GM18867 (cell line): Measurements from ENCODE around the gene LASP1NB.
"Not testable (repeated sequence)": the region's sequence is repeated elsewhere in the genome, so short reads cannot be mapped to it uniquely, and the experiment has no call there.

Experiments used
- ATAC-seq: cut with Tn5 transposase; IDR thresholded peaks from one replicate; pipeline ENCODE4 v1.9.1; 2021; ENCODE audit warnings: mild to moderate bottlenecking, moderate library complexity; ENCODE audit not compliant: unreplicated experiment

Gene LASP1NB

DNA sequence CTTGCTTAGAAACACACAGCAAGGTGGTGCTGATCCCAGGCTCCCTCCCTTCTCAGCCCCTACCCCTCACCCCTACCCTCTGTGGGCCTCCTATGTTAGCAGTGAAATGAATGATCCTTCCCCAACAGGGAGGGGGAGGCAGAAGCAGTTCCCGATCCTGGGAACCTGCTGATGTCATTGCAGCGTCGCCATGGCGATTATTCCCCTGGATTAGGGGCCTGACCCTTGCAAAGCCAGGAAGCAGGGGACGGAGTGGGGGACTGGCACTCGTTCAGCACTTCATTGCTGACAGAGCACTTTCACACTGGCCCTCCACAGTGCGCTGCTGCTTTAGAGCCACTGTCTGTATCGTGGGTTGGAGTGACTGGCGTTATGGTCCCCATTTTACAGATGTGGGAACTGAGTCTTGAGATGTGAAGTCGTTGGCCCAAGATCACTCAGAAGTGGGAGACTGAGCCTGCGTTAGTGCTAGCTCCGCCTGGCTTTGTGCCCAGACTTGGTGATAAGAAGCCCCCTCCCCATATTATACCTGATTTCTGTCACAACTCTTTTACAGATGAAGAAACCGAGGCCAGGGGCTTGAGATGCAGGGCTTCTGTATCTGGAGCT is 29.0 kb upstream of the LASP1NB start:
- ATAC-seq: no peak

DNA sequence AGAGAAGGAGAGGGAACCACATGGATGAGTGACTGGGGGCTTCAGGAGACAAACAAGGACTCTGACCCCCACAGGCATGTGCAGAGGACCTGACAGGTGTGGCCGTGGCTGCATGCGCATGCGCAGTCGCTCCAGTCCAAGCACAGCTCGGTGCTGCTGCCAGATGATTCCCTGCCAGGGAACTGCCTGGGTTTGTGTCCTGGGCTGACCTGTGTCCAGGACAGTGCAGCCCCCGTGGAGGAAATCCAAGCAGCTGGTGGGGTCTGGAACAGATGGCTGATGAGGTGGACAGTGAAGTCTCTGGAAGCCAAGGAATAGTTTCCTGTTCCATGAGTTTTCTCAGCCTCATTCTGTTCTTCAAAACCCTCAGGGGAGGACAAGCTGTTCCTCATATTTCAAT is 28.2 kb upstream of the LASP1NB start:
- no peak for ATAC-seq

DNA sequence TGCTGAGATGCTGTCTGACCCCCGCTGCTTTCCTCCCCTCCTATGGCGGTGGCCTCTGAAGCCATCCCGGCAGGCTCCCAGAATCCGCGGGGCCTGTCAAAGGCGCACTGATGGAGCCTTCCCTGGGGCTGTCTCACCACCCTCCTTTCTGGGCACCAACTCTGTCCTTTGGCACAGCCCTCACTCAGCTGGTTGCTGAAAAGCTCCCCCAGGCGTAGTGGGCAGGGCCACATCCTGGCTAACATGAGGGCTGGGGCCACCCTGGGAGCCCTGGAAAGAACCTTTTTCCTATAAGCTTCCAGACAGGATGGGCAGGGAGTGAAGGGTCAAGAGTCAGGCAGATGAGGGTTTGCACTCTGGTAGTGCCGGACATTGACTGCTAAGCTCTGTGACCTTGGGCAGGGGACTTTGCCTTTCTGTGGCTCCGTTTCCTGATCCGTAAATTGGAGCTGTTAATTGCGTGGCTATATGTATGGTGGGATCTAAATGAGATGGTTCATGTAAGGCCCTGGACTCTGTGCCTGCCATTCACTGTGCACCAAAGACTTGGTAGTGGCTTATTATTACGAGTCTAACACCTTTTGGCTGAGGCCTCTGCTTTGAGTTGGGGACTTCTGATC is 27.6 kb upstream of the LASP1NB start:
- no peak for ATAC-seq

DNA sequence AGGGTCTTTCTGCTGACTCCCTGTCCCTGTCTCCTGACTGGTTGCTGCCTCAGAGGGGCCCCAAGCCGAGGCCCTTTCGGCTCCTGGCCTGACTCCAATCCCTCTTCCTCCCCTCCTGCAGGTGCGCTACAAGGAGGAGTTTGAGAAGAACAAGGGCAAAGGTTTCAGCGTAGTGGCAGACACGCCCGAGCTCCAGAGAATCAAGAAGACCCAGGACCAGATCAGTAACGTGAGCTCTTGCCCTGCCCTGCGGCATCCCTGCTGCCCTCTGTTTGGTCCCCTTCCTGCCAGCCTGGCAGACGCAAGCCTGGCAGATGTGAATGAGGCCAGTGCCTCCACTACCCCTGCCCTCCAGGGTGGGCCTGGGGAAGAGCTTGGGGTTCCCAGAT is 27.1 kb upstream of the LASP1NB start:
- peak; percentile 13 for ATAC-seq

- peak; percentile 70 for ATAC-seq
Measured at GRCh38 chr17:38898812-38899348, 26.5 kb upstream of the LASP1NB start.

- ATAC-seq: no peak
Measured at GRCh38 chr17:38899421-38899820, 26.0 kb upstream of the LASP1NB start.

GRCh38 chr17:38900978-38901656 is 24.3 kb upstream of the LASP1NB start:
- no peak for ATAC-seq

DNA sequence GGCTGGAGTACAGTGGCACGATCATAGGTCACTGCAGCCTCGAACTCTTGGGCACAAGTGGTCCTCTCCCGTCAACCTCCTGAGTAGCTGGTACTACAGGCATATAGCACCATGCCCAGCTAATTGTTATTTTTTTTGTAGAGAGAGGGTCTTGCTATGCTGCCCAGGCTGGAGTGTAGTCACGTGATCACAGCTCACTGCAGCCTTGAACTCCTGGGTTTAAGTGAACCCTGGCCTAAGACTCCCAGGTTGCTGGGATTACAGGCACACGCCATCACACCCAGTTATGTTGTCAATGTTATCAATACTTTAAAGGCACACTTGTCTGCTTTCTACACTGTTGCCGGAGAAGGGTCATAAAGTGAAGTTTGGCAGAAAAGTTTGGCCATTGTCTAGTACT is 22.0 kb upstream of the LASP1NB start:
- ATAC-seq: no peak

GRCh38 chr17:38904892-38905291 is 20.5 kb upstream of the LASP1NB start:
- ATAC-seq: no peak

DNA sequence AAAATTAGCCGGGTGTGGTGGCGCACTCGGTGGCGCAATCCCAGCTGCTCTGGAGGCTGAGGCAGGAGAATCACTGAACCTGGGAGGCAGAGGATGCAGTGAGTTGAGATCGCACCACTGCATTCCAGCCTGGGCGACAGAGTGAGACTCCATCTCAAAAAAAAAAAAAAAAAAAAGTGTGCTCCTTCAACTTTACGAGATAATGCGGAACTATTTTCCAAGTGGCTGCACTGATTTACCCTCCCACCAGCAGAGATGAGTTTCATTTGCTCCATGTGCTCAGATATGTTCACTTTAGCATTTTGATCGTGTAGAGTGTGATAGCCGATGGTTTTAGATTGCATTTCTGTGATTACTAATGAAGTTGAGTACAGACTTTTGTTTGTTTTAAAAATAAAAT is 20.0 kb upstream of the LASP1NB start:
- no peak for ATAC-seq

DNA sequence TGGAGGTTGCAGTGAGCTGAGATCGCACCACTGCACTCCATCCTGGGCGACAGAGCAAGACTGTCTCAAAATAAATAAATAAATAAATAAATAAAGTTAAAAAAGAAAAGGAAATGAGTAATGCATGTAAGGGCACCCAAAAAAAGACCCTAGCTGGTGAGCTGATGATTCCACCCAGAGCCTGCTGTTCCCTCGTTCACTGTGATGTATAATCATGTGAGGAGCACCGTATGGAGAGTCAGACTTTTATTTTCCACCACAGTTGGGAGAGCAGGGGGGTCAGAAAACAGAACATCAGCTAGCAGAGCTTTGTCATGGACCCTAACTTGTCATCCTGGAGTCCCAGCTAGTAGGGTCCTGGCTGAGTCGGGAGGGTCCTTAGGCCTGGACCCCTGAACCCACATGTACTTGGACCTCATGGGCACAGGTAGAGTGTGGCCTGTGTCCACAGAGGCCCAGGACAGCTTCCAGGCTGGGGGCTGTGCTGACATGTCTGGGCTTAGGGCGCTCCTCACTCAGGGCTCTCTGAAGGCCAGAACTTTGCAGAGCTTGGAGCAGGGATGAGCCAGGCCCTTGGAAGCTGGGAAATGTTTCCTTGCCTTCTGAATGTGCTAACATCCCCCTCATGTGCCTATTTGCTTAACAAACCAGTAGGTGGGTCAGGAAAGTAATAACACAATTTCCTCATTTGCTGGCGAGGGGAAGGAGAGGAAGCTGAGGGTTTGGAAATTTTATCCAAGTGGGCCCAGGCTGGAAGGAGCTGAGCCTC is 18.8 kb upstream of the LASP1NB start:
- ATAC-seq: no peak

GRCh38 chr17:38907930-38908675 is 17.3 kb upstream of the LASP1NB start:
- ATAC-seq: no peak

DNA sequence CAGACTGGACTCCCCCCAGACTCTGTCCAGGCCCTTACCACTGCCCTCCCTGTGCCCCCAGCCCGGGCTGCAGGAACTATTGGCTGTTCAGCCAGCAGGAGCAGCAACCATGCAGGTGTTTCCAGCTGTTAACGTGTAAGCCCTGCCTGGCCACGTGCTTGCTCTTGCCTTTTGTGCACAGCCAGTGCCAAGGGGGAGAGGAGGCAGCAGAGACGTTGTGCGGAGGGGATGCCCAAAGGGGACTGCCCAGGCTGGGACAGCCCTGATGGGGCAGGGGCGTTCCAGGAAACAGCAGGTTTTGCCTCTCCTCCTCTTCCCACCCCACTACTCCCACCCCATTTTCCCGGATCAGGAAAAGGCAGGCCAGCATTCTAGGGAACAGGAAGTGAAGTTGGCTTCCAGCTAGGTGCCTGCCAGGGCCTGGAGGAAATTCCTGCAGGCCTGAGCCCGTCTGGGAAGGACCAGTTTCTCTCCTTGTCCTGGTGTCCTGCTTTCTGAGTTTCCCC is 16.7 kb upstream of the LASP1NB start:
- ATAC-seq: no peak

DNA sequence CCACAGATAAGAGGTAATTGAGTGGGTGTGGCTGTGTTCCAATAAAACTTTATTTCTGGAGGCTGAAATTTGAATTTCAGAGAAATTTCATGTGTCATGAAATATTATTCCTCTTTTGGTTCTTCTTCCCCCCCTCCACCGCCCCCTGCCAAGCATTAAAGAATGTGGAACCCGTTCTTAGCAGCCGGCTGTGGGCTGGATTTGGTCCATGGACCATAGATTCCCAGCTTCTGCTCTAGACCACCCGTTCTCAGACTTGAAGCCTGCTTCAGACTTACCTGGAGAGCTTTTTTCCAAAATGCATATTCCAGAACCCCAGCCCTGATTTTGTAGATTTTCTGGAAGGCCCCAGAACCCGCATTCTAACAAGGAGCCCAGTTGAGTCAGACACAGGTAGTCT is 15.1 kb upstream of the LASP1NB start:
- no peak for ATAC-seq

- no peak for ATAC-seq
Measured at GRCh38 chr17:38911081-38911730, 14.2 kb upstream of the LASP1NB start.

DNA sequence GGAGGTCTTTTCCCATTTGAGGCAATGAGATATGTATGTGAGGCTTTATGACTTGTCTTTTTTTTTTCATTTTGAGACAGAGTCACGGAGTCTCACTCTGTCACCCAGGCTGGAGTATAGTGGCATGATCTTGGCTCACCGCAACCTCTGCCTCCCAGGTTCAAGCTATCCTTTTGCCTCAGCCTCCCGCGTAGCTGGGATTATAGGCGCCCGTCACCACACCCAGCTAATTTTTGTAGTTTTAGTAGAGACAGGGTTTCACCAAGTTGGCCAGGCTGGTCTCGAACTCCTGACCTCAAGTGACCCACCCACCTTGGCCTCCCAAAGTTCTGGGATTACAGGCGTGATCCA is 13.7 kb upstream of the LASP1NB start:
- not testable (repeated sequence) for ATAC-seq

- ATAC-seq: no peak
Measured at GRCh38 chr17:38912221-38912813, 13.1 kb upstream of the LASP1NB start.

GRCh38 chr17:38914741-38915638 is 10.4 kb upstream of the LASP1NB start:
- no peak for ATAC-seq

DNA sequence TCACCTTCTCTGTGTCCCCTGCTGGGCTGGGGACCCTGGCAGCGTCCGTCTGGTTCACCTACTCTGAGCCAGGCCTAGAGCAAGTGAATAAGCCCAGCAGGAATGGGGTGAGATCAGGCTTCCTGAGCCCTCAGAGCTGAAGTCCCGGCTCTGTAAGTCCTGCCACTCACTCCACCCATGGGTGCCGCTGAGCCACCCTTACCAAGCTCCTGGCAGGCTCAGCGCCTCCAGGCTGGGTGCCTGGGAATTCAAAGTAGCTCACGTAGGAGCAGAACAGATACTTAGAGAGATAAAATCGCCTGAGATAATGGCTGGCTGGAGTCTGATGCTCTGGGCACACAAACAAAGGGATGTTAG is 9.8 kb upstream of the LASP1NB start:
- ATAC-seq: no peak
